DOHH2 (cell line): ENCODE measurements around the gene DSCAML1.

Experiments
- CTCF ChIP-seq: fragments of 200-600 bp; sonication (generic); IDR thresholded peaks from one replicate; pipeline ENCODE4 v1.5.1; 2014; ENCODE audit warnings: antibody characterized with exemption, mild to moderate bottlenecking, low read depth, low read length; ENCODE audit not compliant: poor library complexity, severe bottlenecking
- EZH2phosphoT487 ChIP-seq: fragments of 200-600 bp; sonication (generic); IDR thresholded peaks from 2 replicates; pipeline ENCODE4 v1.6.1; 2017; ENCODE audit warnings: borderline replicate concordance, mild to moderate bottlenecking, antibody characterized with exemption, low read length, moderate library complexity, mixed read lengths

GRCh38 chr11:117459979-117460300 lies 337.1 kb downstream of the DSCAML1 start:
- TF ChIP-seq CTCF (no peak), EZH2phosphoT487 (no peak)
